Measurements from ENCODE around the gene ARHGAP35.

ARHGAP35 gene

DNA sequence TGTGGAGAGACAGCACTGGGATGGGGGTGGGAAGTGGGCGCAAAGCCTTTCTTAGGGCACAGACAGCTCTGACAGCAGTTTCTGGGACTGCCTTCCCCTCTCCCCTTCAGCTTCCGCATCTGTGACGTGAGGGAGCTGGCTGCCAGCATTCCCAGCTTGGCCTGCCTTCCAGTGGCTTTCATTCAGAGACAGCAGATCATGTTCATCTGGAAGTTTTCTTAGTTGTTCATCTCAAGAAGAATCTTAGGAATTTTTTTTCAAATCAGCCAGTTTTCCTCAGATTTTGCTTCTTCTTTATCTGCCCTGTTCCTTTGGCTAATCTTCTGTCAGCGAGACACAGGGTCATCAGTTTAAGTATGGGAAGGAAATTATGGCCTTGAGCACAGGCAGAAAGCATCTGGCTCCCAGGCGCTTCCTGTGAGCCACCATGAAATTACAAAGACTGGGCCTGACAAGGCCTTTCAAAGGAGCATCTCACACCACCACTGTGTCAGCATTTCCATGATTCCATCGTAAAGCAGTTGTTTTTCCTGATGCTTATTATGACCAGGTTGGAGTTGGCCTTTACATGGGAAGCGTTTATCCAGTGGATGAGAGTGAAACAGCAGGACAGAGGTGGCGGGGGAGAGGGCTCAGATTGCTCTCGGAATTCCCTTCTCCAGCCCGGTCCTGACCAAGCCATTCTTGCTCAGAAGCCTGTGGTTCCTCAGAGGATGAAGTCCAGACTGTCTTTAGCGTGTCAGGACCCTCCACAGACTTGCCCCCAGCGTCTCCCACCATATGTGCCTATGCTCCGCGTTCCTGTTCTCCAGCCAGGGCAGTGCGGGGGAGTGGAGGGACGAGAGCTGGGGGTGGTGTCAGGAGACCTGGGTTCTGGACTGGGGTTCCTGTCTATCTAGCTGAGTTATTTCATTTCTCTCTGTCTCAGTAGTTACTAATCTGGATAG lies 43.6 kb downstream of the ARHGAP35 start:
- no peak for DNase-seq

DNA sequence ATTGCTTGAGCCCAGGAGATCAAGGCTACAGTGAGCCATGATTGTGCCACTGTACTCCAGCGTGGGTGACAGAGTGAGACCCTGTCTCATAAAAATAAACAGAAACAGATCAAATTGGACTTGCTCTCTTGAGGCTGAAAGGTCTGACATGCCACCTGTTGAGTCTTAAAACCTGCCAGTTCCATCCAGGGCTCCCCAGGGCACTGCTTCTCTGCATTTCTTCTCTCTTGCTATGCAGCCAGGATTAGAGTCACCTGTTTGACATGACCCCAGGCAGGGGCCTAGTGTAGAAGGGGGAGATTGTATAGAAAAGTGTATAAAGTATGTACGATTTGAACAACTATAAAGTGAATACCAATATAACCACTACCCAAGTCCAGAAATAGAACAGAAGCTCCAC lies 45.4 kb downstream of the ARHGAP35 start:
- DNase-seq = no peak

DNA sequence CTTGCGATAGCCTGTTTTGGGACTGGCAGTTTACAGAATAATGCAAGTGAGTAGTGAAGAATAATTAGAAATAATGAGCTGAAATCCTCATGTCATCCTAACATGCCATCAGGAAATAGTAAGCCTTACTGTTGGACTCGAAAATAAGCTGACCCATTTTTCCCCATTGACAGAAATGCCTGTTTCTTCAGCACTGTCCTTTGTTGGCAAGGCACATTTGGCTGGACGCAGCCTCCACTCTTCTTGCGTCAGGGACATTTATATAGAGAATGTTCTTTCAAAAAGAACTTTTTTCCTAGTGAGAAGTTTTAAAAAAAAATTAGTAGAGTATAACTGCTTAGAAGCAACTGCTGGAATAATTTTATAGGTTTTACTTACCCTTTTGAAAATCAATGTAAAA lies 47.1 kb downstream of the ARHGAP35 start:
- DNase-seq = no peak

DNA sequence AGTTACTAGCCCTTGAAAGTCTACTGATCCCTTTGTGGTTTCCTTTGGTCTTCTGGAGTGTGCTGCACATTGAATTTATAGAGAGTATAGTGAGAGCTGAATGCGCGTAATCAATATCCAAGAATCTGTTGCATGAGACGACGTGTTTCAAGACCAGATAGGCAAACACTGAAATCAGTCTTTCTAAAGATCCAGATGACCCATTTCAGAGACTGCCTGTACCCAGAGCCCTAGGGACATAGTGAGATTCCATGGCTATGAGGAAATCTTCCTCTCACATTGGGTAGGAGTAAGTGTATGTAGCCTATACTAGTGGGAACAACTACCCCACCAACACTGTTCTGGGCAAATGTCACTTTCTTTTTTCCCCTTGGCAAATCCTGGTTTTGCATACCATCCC lies 48.6 kb downstream of the ARHGAP35 start:
- no peak for DNase-seq
